OCI-LY3 (cell line): Measurements from ENCODE around the gene NSRP1.

Experiments used
- EZH2phosphoT487 ChIP-seq: fragments of 200-600 bp; shearing (Covaris generic); IDR thresholded peaks from 2 replicates; pipeline ENCODE4 v1.6.1; 2018; ENCODE audit warnings: antibody characterized with exemption, mixed run types, low read depth
- TF ChIP-seq, protein P1 (sequence below): fragments of 200-600, 300-600 bp; sonication (generic); IDR thresholded peaks from 2 replicates; pipeline ENCODE4 v1.5.1; 2014; ENCODE audit warnings: antibody characterized with exemption, low read length, low read depth

- TF ChIP-seq, protein P1, sequence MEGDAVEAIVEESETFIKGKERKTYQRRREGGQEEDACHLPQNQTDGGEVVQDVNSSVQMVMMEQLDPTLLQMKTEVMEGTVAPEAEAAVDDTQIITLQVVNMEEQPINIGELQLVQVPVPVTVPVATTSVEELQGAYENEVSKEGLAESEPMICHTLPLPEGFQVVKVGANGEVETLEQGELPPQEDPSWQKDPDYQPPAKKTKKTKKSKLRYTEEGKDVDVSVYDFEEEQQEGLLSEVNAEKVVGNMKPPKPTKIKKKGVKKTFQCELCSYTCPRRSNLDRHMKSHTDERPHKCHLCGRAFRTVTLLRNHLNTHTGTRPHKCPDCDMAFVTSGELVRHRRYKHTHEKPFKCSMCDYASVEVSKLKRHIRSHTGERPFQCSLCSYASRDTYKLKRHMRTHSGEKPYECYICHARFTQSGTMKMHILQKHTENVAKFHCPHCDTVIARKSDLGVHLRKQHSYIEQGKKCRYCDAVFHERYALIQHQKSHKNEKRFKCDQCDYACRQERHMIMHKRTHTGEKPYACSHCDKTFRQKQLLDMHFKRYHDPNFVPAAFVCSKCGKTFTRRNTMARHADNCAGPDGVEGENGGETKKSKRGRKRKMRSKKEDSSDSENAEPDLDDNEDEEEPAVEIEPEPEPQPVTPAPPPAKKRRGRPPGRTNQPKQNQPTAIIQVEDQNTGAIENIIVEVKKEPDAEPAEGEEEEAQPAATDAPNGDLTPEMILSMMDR, result no peak
- TF ChIP-seq EZH2phosphoT487, result no peak
Measured at GRCh38 chr17:30224419-30224960, 107.9 kb downstream of the NSRP1 start.
